ENCODE data around the gene PXMP4. TPM values are rescaled to one million over a fixed set of nuclear protein-coding genes. Genes with fewer than 3 reads are reported as not detected.

PXMP4 gene
- total and polyA plus RNA-seq, 2 of the 4 experiments (the other 2 are of a cell fraction) = 3.6 to 7.1 TPM

DNA sequence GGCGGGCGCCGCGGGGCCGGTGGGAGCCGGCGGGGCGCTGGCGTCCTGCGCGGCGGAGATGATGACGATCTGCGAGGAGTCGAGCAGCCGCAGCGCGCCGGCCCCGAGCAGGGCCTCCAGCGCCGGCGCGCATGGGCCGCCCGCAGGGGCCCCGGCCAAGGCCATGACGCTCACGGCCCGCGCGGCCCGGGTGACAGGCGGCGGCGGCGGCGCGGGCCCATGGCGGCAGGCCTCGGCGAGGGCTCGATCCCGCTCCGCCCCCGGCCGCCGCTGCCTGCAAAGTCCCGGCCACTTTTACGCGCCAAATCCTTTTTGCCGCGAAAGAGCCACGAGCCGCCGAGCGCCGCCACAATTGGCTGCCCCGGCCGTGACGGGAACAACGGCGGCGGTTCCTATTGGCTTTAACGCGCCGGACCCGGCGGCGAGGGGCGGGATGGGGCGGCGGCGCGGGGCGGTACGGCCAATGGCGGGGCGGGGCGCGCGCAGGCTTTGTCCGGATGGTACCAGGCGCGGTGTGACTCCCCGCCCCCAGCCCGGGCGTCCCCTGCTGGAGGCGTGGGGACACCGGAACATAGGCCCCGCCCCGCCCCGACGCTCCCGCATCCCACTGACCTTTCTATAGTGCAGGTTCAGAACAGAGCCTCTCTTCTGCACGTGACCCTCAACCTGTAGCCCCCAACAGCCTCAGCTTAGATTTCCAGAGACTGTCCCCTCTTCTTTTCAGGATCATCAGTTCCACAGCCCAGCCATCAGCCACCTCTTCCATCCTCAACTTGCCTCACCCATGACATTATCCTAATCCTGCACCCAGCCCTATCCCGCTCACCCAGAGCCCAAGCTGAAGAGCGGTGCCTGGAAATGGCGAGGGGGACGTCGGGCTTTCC, 33.8 kb downstream of the PXMP4 start, which contains the start of gene E2F1:
Gene E2F1, minus strand, starts transcription at position 286 of the 884 bp plus-strand sequence. Its CDS starts 121 bp downstream, at position 165.
- Histone ChIP-seq H3K9me1 (ENCODE audit: insufficient read depth, low read length) (0 out of 2 replicates have a peak, but pooled peaks cover 13% of the 10 kb centered on the region), H3K9me3 (ENCODE audit: control insufficient read depth, insufficient read depth, low read length) (no peaks in the 10 kb centered on the region), H4K8ac (ENCODE audit: low read depth in 2 of 2, low read length in 2 of 2) (peak within 1 kb of the TSS; percentile 93 to 96), H3K18ac (ENCODE audit: low read depth, low read length) (no peak within 1 kb of the TSS), H4K91ac (ENCODE audit: insufficient read depth, low read depth, low read length) (0 out of 2 replicates have a peak within 1 kb of the TSS, but pooled peaks have one; percentile 50), H2BK5ac (ENCODE audit: low read depth, low read length, poor library complexity, severe bottlenecking) (no peak within 1 kb of the TSS), H3K27me3 (ENCODE audit: control insufficient read depth, insufficient read depth, low read length) (no peaks in the 10 kb centered on the region), H3K56ac (ENCODE audit: extremely low read depth, insufficient read depth, low read length) (no peak within 1 kb of the TSS), H2BK20ac (ENCODE audit: low read depth, low read length) (no peak within 1 kb of the TSS), H2BK120ac (ENCODE audit: low read depth, low read length) (no peak within 1 kb of the TSS), H3K36me3 (ENCODE audit: control insufficient read depth, insufficient read depth, low read length) (no peaks in the 10 kb centered on the region), H3K23ac (ENCODE audit: low read depth, low read length) (peak within 1 kb of the TSS; percentile 82), H2AK5ac (ENCODE audit: low read depth, low read length) (peak within 1 kb of the TSS; percentile 65), H3K14ac (replicated peaks; ENCODE audit: low read depth, low read length) (peak within 1 kb of the TSS; percentile 91), H3K79me1 (ENCODE audit: low read depth in 1 of 2, low read length in 2 of 2) (peaks cover 7 to 34% of the 10 kb centered on the region in 2 experiments; a peak in 2 of 4 replicates), H2AK9ac (replicated peaks; ENCODE audit: low read depth, low read length, poor library complexity) (peak within 1 kb of the TSS; percentile 92), H3K4me2 (ENCODE audit: low read depth, low read length) (peak within 1 kb of the TSS; percentile 95), H3K4me3 (ENCODE audit: insufficient read depth, low read depth, low read length) (peak within 1 kb of the TSS; percentile 52), H4K20me1 (ENCODE audit: insufficient read depth, low read length) (peaks cover 8% of the 10 kb centered on the region; the same call in 1 of the 2 replicates), H3K9ac (ENCODE audit: low read depth, low read length) (peak within 1 kb of the TSS; percentile 81), H2AFZ (replicated peaks; ENCODE audit: low read length, poor library complexity) (peak within 1 kb of the TSS; percentile 93), H2BK15ac (ENCODE audit: low read depth, low read length) (no peak within 1 kb of the TSS), H3K4me1 (ENCODE audit: control insufficient read depth, insufficient read depth, low read length) (peaks cover 9% of the 10 kb centered on the region), H3K4ac (ENCODE audit: low read depth, low read length) (peak within 1 kb of the TSS; percentile 74), H3K27ac (ENCODE audit: insufficient read depth, low read length) (peak within 1 kb of the TSS; percentile 49; the same call in 1 of the 2 replicates), H4K5ac (ENCODE audit: low read depth, low read length) (peak within 1 kb of the TSS; percentile 92)
- in situ Hi-C loops (cut with MboI; ENCODE audit: low sequenced_read_pairs) = no loop called here
- peak; percentile 84 for DNase-seq
- ChIA-PET POLR2A (ENCODE audit: unreplicated experiment) (no interaction called here), CTCF (no interaction called here)
- intact Hi-C loops (cut with micrococcal nuclease) = no loop called here
- WGBS, 2 experiments (ENCODE audit: extremely low coverage in 2 of 2, insufficient read length in 1 of 2) = 0% methylated on average over 65 of the region's 101 CpGs; no CpG with 5 or more reads in 1 of the 2 experiments
- BruUV-seq (replicated peaks) = no TSS peak
- TF ChIP-seq RCOR1 (IDR thresholded peaks at IDR 0.05; ENCODE audit: insufficient replicate concordance, low read length) (no peak), CHD1 (IDR thresholded peaks at IDR 0.05; ENCODE audit: low read depth, low read length) (no peak), MAZ (IDR thresholded peaks at IDR 0.05; ENCODE audit: borderline replicate concordance, low read depth, low read length) (peak; percentile 63; the same call in 1 of the 2 replicates)
- TF ChIP-seq, protein P1, sequence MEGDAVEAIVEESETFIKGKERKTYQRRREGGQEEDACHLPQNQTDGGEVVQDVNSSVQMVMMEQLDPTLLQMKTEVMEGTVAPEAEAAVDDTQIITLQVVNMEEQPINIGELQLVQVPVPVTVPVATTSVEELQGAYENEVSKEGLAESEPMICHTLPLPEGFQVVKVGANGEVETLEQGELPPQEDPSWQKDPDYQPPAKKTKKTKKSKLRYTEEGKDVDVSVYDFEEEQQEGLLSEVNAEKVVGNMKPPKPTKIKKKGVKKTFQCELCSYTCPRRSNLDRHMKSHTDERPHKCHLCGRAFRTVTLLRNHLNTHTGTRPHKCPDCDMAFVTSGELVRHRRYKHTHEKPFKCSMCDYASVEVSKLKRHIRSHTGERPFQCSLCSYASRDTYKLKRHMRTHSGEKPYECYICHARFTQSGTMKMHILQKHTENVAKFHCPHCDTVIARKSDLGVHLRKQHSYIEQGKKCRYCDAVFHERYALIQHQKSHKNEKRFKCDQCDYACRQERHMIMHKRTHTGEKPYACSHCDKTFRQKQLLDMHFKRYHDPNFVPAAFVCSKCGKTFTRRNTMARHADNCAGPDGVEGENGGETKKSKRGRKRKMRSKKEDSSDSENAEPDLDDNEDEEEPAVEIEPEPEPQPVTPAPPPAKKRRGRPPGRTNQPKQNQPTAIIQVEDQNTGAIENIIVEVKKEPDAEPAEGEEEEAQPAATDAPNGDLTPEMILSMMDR (conservative IDR thresholded peaks at IDR 0.05; ENCODE audit: low read depth, low read length) = peak; percentile 30; the same call in 1 of the 2 replicates
- TF ChIP-seq, protein P2, sequence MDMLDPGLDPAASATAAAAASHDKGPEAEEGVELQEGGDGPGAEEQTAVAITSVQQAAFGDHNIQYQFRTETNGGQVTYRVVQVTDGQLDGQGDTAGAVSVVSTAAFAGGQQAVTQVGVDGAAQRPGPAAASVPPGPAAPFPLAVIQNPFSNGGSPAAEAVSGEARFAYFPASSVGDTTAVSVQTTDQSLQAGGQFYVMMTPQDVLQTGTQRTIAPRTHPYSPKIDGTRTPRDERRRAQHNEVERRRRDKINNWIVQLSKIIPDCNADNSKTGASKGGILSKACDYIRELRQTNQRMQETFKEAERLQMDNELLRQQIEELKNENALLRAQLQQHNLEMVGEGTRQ (IDR thresholded peaks at IDR 0.05; ENCODE audit: low read depth, low read length) = peak; percentile 86
- peak; percentile 100 for ATAC-seq (ENCODE audit: low read depth)
- dilution Hi-C loops (cut with HindIII; ENCODE audit: low sequenced_read_pairs, unreplicated experiment) = no loop called here
